Heart left ventricle (tissue), 13 donors: ENCODE data around the gene SSU72.

Experiments
- CTCF ChIP-seq, 12 donors: fragments of 200-600 bp; sonication (generic) in 4 of 12; IDR thresholded peaks; one replicate each; pipeline versions ENCODE4 v1.5.0 to v1.8.0; 2018 to 2022; ENCODE audit warnings: antibody characterized with exemption in 12 of 12, mild to moderate bottlenecking in 5 of 12
- POLR2A ChIP-seq, 2 donors: fragments of 450-650 bp; IDR thresholded peaks; one replicate each; pipeline ENCODE4 v1.6.1; 2017; ENCODE audit warnings: antibody characterized with exemption in 2 of 2, mild to moderate bottlenecking in 2 of 2, moderate library complexity in 2 of 2
- donor health status: ischemic (EF 13 %, LVEDD 7.1; RV severe dilation, severe dysfunction).
- donor health status: DM: no; HTN: yes; CAD: no.
- donor health status: DM: no; HTN: no; CAD: no.
- donor health status: ischemic (EF 25% LVEDD 6.9; RV normal size, moderate dysfunction).
- donor health status: ischemic (EF 25% LVEDD 5.7; RV mildly dilated, moderate dysfunction).
- donor health status: ischemic (EF 35%, LVEDD 5.7; RV mildly dilated, moderate dysfunction).
- donor health status: nonischemic (EF 11% LVEDD 7.7; RV severe dilation, severe dysfunction).
- donor health status: DM: yes; HTN: yes; CAD: no.
- donor health status: PGD.
- donor health status: ischemic (EF 29% LVEDD 5.4; RV normal size, mild dysfunction).
- donor health status: nonischemic (EF 23%, LVEDD 6.1; RV moderate dilation, normal function).

DNA sequence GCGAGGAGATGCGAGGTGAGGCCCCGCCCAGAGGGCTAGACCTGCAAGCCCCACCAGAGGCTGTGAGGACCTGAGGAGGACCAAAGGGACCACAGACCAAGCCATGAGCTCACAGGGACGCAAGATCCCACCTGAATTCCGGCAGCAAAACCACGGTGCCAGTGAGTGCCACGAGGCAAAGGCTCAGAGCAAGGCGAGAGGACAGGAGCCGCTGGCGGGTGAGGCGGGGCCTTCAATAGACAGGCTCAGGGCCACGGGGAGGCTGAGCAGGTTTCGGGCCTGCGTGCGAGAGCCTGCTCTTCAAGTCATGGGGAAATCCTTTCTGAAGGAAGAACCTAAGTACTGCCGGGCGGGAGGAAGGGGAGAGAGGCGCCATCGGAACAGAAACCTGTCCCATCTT, 27.2 kb downstream of the SSU72 start:
- TF ChIP-seq POLR2A (IDR thresholded peaks at IDR 0.05) (no peak), CTCF (IDR thresholded peaks at IDR 0.05) (no peak)
